Heart right ventricle (tissue), 16 donors: Measurements from ENCODE around the gene ZNF593OS. TPM values are rescaled to one million over a fixed set of nuclear protein-coding genes. Genes with fewer than 3 reads are reported as not detected.
A peak's percentile ranks its signal among the peaks of the same experiment; 100 is the strongest.

Source experiments
- ATAC-seq, 8 donors: fragments of 200-7000 bp; cut with Tn5 transposase; one replicate each; pipeline ENCODE4 v1.9.1; 2020; ENCODE audit warnings: mild to moderate bottlenecking in 8 of 8, moderate library complexity in 8 of 8, moderate number of reproducible peaks in 1 of 8
- DNase-seq, 2 donors: peaks; one replicate each; pipeline ENCODE4 v3.0.0-alpha.2; 2020
- H3K27ac ChIP-seq, 10 donors: fragments of 200-600 bp; sonication (generic) in 2 of 10; one replicate each; pipeline versions ENCODE4 v1.5.0 to v1.8.0; 2020 to 2022; ENCODE audit warnings: mild to moderate bottlenecking in 3 of 10
- H3K27me3 ChIP-seq, 7 donors: fragments of 200-600 bp; one replicate each; pipeline ENCODE4 v1.8.0; 2021 to 2022; ENCODE audit warnings: mild to moderate bottlenecking in 2 of 7
- H3K36me3 ChIP-seq, 9 donors: fragments of 200-600 bp; sonication (generic) in 1 of 9; one replicate each; pipeline versions ENCODE4 v1.5.0 to v1.8.0; 2020 to 2022; ENCODE audit warnings: mild to moderate bottlenecking in 2 of 9
- H3K4me1 ChIP-seq, 9 donors: fragments of 200-600 bp; sonication (generic) in 1 of 9; one replicate each; pipeline versions ENCODE4 v1.5.0 to v1.8.0; 2020 to 2022; ENCODE audit warnings: mild to moderate bottlenecking in 4 of 9
- H3K4me3 ChIP-seq, 10 donors: fragments of 200-600 bp; sonication (generic) in 2 of 10; one replicate each; pipeline versions ENCODE4 v1.5.0 to v1.8.0; 2020 to 2022; ENCODE audit warnings: mild to moderate bottlenecking in 7 of 10, moderate library complexity in 2 of 10
- H3K9me3 ChIP-seq, 11 donors: fragments of 200-600 bp in 10 of 11; sonication (generic) in 2 of 11; one replicate each; pipeline versions ENCODE4 v1.5.0 to v1.8.0; 2013 to 2022; ENCODE audit warnings: mild to moderate bottlenecking in 2 of 11, control low read depth in 1 of 11, moderate library complexity in 1 of 11
- WGBS, 2 donors: extraction: QIAGEN DNeasy Blood & Tissue Kit; methylation state at CpG; one replicate each; pipeline ENCODE4 v1.1.7; 2013; ENCODE audit warnings: inconsistent platforms in 1 of 2; 5-methylcytosine and 5-hydroxymethylcytosine counted together
- intact Hi-C, 10 donors: fragments of 100-400 bp; cut with DNase I; formaldehyde crosslinking; loops; one replicate each; pipeline versions ENCODE4 v1.11.1 to v1.14.2; 2022
- polyA plus RNA-seq, 2 donors: library from polyadenylated mRNA; stranded (reverse); fragments of 200-250 nt; gene quantifications; one replicate each; pipeline ENCODE4 v1.2.3, GENCODE V29; 2013
- total RNA-seq, 10 donors: library from RNA; stranded (reverse); fragmentation: NEBNext Ultra II Directional in 3 of 10; extraction: Animal tissue kit (Norgen Biotek cat#: 25700) in 3 of 10; gene quantifications; one replicate each; pipeline versions ENCODE4 v1.2.1 to v1.2.4, GENCODE V29; 2021 to 2023
- TF ChIP-seq, protein P1 (sequence below), 9 donors: fragments of 200-600 bp; sonication (generic) in 2 of 9; IDR thresholded peaks; one replicate each; pipeline versions ENCODE4 v1.5.0 to v1.8.0; 2021 to 2022; ENCODE audit warnings: antibody characterized with exemption in 9 of 9, mild to moderate bottlenecking in 5 of 9, moderate library complexity in 1 of 9
- donor health status: Arrhythmogenic right ventricular cardiomyopathy.
- donor health status: ischemic (EF 13 %, LVEDD 7.1; RV severe dilation, severe dysfunction).
- donor health status: healthy with polysubstance abuse.
- donor health status: DM: no; HTN: yes; CAD: no.
- donor health status: DM: no; HTN: no; CAD: no.
- donor health status: ischemic (EF 25% LVEDD 6.9; RV normal size, moderate dysfunction).
- donor health status: ischemic (EF 25% LVEDD 5.7; RV mildly dilated, moderate dysfunction).
- donor health status: healthy.
- donor health status: DM: yes; HTN: yes; CAD: no.
- donor health status: Ischemic cardiomyopathy.
- donor health status: ischemic (EF 35%, LVEDD 5.7; RV mildly dilated, moderate dysfunction).
- donor health status: nonischemic (EF 11% LVEDD 7.7; RV severe dilation, severe dysfunction).
- donor health status: DM: yes; HTN: yes; CAD: no.
- donor health status: PGD.
- donor health status: ischemic (EF 29% LVEDD 5.4; RV normal size, mild dysfunction).
- donor health status: nonischemic (EF 23%, LVEDD 6.1; RV moderate dilation, normal function).

The ZNF593OS gene
- total and polyA plus RNA-seq, 12 donors = 0.46 TPM; not detected in 11

DNA sequence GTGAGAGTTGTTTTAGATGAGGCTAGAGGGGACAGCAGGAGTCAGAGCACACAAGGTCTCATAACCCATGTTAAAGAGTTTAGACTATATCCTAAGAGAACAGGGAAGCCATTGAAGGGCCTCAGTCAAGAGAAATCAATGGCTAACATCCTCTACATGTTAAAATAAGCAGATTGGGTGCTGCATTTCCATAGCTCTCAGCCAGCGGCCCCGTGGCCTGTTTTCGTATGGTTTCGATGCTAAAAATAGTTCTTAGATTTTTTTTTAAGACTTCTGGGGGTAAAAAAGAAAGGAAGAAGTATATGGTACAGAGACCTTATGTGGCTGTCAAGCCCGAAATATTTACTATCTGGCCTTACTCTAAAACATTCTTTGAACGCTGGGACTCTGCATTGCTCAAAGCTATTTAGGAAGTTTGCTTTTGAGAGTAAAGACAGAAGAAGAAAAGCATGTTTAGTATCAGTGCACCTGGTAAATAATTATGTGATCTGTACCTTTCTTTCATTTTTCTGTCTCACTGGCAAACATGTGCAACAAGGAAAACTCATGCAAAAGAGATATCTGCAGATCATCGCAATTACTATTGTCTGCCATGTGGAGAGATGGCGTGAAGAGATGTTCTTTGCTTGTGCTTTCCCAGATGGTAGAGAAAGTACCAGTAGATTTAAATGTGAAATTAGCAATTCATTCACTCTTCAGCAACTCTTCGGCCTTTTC lies 51.6 kb downstream of the ZNF593OS start:
- TF ChIP-seq, protein P1, sequence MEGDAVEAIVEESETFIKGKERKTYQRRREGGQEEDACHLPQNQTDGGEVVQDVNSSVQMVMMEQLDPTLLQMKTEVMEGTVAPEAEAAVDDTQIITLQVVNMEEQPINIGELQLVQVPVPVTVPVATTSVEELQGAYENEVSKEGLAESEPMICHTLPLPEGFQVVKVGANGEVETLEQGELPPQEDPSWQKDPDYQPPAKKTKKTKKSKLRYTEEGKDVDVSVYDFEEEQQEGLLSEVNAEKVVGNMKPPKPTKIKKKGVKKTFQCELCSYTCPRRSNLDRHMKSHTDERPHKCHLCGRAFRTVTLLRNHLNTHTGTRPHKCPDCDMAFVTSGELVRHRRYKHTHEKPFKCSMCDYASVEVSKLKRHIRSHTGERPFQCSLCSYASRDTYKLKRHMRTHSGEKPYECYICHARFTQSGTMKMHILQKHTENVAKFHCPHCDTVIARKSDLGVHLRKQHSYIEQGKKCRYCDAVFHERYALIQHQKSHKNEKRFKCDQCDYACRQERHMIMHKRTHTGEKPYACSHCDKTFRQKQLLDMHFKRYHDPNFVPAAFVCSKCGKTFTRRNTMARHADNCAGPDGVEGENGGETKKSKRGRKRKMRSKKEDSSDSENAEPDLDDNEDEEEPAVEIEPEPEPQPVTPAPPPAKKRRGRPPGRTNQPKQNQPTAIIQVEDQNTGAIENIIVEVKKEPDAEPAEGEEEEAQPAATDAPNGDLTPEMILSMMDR (IDR thresholded peaks at IDR 0.05) = no peak
- no peak for DNase-seq
- ATAC-seq = no peak
- H3K4me1 ChIP-seq = peaks cover 0 to 59% (median 40%) of the 10 kb centered on the region in 9 donors
- H3K27ac ChIP-seq = peak overlapping the region in 3 of 10 donors; percentile 15 to 41 (median 33)
- intact Hi-C loops = loop anchor here in 1 of 10 donors (10.0 kb wide), 1 partner anchor 115 kb away; the partner anchor contains the start of gene CEP85
- 66 to 70% methylated on average over 9 of the region's 9 CpGs for WGBS, 2 donors
- H3K4me3 ChIP-seq = no peak overlapping the region
- no peaks in the 10 kb centered on the region for H3K27me3 ChIP-seq
- H3K9me3 ChIP-seq = no peaks in the 10 kb centered on the region
- H3K36me3 ChIP-seq = peaks cover 0 to 93% (median 11%) of the 10 kb centered on the region in 9 donors

Other genes with a start within 250 kb of the ZNF593OS start
- gene PAFAH2, start 173.8 kb downstream of the ZNF593OS start, total RNA-seq = 10 to 100 TPM in 6 of 10 donors, 1 to 10 TPM in 4; 7.5 to 19.3 (median 12.4) TPM
- 1 to 10 TPM; 3.4 to 7.1 TPM for gene PAFAH2, start 173.8 kb downstream of the ZNF593OS start, polyA plus RNA-seq
- gene EXTL1, start 150.1 kb downstream of the ZNF593OS start, total RNA-seq = 10 to 100 TPM in 5 of 10 donors, 1 to 10 TPM in 5; 1.1 to 17.0 (median 9.1) TPM
- 1 to 10 TPM in 1 of 2 donors, under 1 TPM in 1; 0.91 to 5.3 TPM for gene EXTL1, start 150.1 kb downstream of the ZNF593OS start, polyA plus RNA-seq
- gene SLC30A2, start 125.7 kb downstream of the ZNF593OS start, total RNA-seq = 10 to 100 TPM in 3 of 10 donors, 1 to 10 TPM in 7; 2.6 to 14.4 (median 8.9) TPM
- gene SLC30A2, start 125.7 kb downstream of the ZNF593OS start, polyA plus RNA-seq = 1 to 10 TPM in 1 of 2 donors, under 1 TPM in 1; 0.97 to 3.6 TPM
- gene TRIM63, start 104.2 kb downstream of the ZNF593OS start, total RNA-seq = 100 to 1,000 TPM; 191 to 415 (median 222) TPM
- 100 to 1,000 TPM; 194 to 305 TPM for gene TRIM63, start 104.2 kb downstream of the ZNF593OS start, polyA plus RNA-seq
- gene PDIK1L, start 60.0 kb downstream of the ZNF593OS start, total RNA-seq = 1 to 10 TPM; 3.8 to 8.3 (median 5.7) TPM
- gene PDIK1L, start 60.0 kb downstream of the ZNF593OS start, polyA plus RNA-seq = 1 to 10 TPM; 1.6 to 2.3 TPM
- gene FAM110D, start 12.8 kb downstream of the ZNF593OS start, total RNA-seq = 1 to 10 TPM; 2.1 to 4.7 (median 3.1) TPM
- 1 to 10 TPM; 3.8 to 6.1 TPM for gene FAM110D, start 12.8 kb downstream of the ZNF593OS start, polyA plus RNA-seq
- gene C1orf232, start 2.9 kb downstream of the ZNF593OS start, total RNA-seq = not detected
- gene C1orf232, start 2.9 kb downstream of the ZNF593OS start, polyA plus RNA-seq = not detected
- 10 to 100 TPM; 10.7 to 26.0 (median 18.3) TPM for gene ZNF593, start 1.9 kb downstream of the ZNF593OS start, total RNA-seq
- gene ZNF593, start 1.9 kb downstream of the ZNF593OS start, polyA plus RNA-seq = 100 to 1,000 TPM in 1 of 2 donors, 10 to 100 TPM in 1; 45.6 to 159 TPM
- 1 to 10 TPM in 9 of 10 donors, under 1 TPM in 1; 0.93 to 6.3 (median 2.1) TPM for gene CNKSR1, start 5.7 kb upstream of the ZNF593OS start, total RNA-seq
- 1 to 10 TPM in 1 of 2 donors, under 1 TPM in 1; 0.84 to 5.7 TPM for gene CNKSR1, start 5.7 kb upstream of the ZNF593OS start, polyA plus RNA-seq
- not detected for gene CATSPER4, start 18.8 kb upstream of the ZNF593OS start, total RNA-seq
- not detected for gene CATSPER4, start 18.8 kb upstream of the ZNF593OS start, polyA plus RNA-seq
- 10 to 100 TPM; 29.9 to 74.5 (median 53.8) TPM for gene CEP85, start 62.4 kb upstream of the ZNF593OS start, total RNA-seq
- gene CEP85, start 62.4 kb upstream of the ZNF593OS start, polyA plus RNA-seq = 10 to 100 TPM in 1 of 2 donors, 1 to 10 TPM in 1; 7.0 to 30.9 TPM
- 100 to 1,000 TPM in 1 of 10 donors, 10 to 100 TPM in 9; 18.4 to 116 (median 25.2) TPM for gene SH3BGRL3, start 108.3 kb upstream of the ZNF593OS start, total RNA-seq
- gene SH3BGRL3, start 108.3 kb upstream of the ZNF593OS start, polyA plus RNA-seq = 100 to 1,000 TPM in 1 of 2 donors, 10 to 100 TPM in 1; 96.3 to 153 TPM
- 10 to 100 TPM in 2 of 10 donors, 1 to 10 TPM in 8; 5.4 to 14.1 (median 7.1) TPM for gene UBXN11, start 134.8 kb upstream of the ZNF593OS start, total RNA-seq
- gene UBXN11, start 134.8 kb upstream of the ZNF593OS start, polyA plus RNA-seq = 10 to 100 TPM; 12.3 to 20.2 TPM
- gene CD52, start 146.1 kb upstream of the ZNF593OS start, total RNA-seq = 10 to 100 TPM in 2 of 10 donors, 1 to 10 TPM in 8; 1.9 to 62.6 (median 5.1) TPM
- gene CD52, start 146.1 kb upstream of the ZNF593OS start, polyA plus RNA-seq = 10 to 100 TPM in 1 of 2 donors, 1 to 10 TPM in 1; 9.3 to 25.2 TPM
- under 1 TPM in 1 of 10 donors, not detected in 9; 0.64 TPM for gene CRYBG2, start 182.3 kb upstream of the ZNF593OS start, total RNA-seq
- under 1 TPM in 1 of 2 donors, not detected in 1; 0.03 TPM for gene CRYBG2, start 182.3 kb upstream of the ZNF593OS start, polyA plus RNA-seq
- gene ZNF683, start 200.9 kb upstream of the ZNF593OS start, total RNA-seq = 1 to 10 TPM in 1 of 10 donors, under 1 TPM in 1, not detected in 8; 0.15 to 1.3 TPM
- gene ZNF683, start 200.9 kb upstream of the ZNF593OS start, polyA plus RNA-seq = under 1 TPM in 1 of 2 donors, not detected in 1; 0.04 TPM
- under 1 TPM in 1 of 10 donors, not detected in 9; 0.15 TPM for gene LIN28A, start 239.0 kb upstream of the ZNF593OS start, total RNA-seq
- gene LIN28A, start 239.0 kb upstream of the ZNF593OS start, polyA plus RNA-seq = not detected